GM23248 (cell line): Measurements from ENCODE around the gene METTL1.

Experiments
- EZH2 ChIP-seq: fragments of 200-600 bp; sonication (generic); IDR thresholded peaks from 2 replicates; pipeline ENCODE4 v1.6.1; 2018; ENCODE audit warnings: antibody characterized with exemption, mild to moderate bottlenecking; ENCODE audit not compliant: insufficient read depth, poor library complexity, severe bottlenecking
- EZH2phosphoT487 ChIP-seq: fragments of 200-600 bp; sonication (generic); IDR thresholded peaks from 2 replicates; pipeline ENCODE4 v1.6.1; 2018; ENCODE audit warnings: antibody characterized with exemption, moderate library complexity, mild to moderate bottlenecking, low read depth; ENCODE audit not compliant: insufficient read depth

DNA sequence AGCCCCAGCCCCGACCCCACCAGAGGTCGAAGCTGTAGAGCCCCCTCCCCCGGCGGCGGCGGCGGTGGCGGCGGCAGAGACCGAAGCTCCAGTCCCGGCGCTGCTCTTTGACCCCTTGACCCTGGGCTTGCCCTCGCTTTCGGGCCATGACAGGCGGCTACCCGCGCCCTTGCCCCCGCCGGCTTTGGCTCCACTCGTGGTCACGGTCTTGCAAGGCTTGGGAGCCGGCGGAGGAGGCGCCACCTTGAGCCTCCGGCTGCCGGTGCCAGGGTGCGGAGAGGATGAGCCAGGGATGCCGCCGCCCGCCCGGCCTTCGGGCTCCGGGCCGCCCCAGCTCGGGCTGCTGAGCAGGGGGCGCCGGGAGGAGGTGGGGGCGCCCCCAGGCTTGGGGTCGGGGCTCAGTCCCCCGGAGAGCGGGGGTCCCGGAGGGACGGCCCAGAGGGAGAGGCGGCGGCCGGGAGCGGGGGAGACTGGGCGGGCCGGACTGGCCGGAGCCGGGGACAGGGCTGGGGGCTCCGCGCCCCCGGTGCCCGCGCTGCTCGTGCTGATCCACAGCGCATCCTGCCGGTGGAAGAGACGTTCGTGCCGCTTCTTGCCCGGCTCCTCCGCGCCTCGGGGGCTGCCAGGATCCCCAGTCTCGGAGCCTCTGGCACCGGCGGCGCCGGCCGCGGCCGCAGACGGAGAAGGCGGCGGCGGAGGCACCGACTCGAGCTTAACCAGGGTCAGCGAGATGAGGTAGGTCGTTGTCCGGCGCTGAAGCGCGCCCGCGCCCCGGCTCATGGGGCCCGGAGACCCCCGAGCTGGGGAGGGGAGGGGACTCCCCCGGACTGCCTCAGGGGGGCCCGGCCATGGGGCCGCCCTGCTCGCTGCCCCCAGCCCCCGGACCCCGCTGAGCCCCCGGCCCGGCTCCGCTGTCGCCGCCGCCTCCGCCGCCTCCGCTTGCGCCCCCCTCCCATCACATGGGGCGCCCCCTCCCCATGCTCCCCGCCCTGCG lies 34.1 kb downstream of the METTL1 start:
- peak; percentile 31 for TF ChIP-seq EZH2
- peak; percentile 77; the same call in 1 of the 2 replicates for TF ChIP-seq EZH2phosphoT487
